Right lobe of liver (tissue), 6 donors: Measurements from ENCODE around the gene DYSF. TPM values are rescaled to one million over a fixed set of nuclear protein-coding genes. Genes with fewer than 3 reads are reported as not detected.

Source experiments
- ATAC-seq, 4 donors: fragments of 200-7000 bp; cut with Tn5 transposase; one replicate each; pipeline ENCODE4 v1.9.1; 2020; ENCODE audit warnings: mild to moderate bottlenecking in 4 of 4, moderate library complexity in 4 of 4
- DNase-seq, 3 donors: peaks; one replicate each; pipeline ENCODE4 v3.0.0-alpha.2; 2020
- H3K27ac ChIP-seq, 3 donors: fragments of 200-600 bp; one replicate each; pipeline ENCODE4 v1.8.0; 2022
- H3K27me3 ChIP-seq, 2 donors: fragments of 200-600 bp; one replicate each; pipeline ENCODE4 v1.8.0; 2022
- H3K36me3 ChIP-seq, 4 donors: fragments of 200-600 bp; sonication (generic) in 1 of 4; one replicate each; pipeline versions ENCODE4 v1.5.1 to v1.8.0; 2017 to 2022; ENCODE audit warnings: control low read depth in 1 of 4
- H3K4me1 ChIP-seq, 4 donors: fragments of 200-600 bp; sonication (generic) in 1 of 4; one replicate each; pipeline versions ENCODE4 v1.5.1 to v1.8.0; 2017 to 2022; ENCODE audit warnings: control low read depth in 1 of 4
- H3K4me3 ChIP-seq, 3 donors: fragments of 200-600 bp; one replicate each; pipeline ENCODE4 v1.8.0; 2022
- H3K9me3 ChIP-seq, 4 donors: fragments of 200-600 bp; sonication (generic) in 1 of 4; one replicate each; pipeline versions ENCODE4 v1.5.1 to v1.8.0; 2017 to 2022; ENCODE audit warnings: control low read depth in 1 of 4
- CTCF ChIP-seq, 4 donors: fragments of 200-600 bp in 3 of 4; fragments of 450-650 bp in 1 of 4; IDR thresholded peaks; one replicate each; pipeline versions ENCODE4 v1.5.1 to v1.8.0; 2016 to 2022; ENCODE audit warnings: antibody characterized with exemption in 4 of 4, mild to moderate bottlenecking in 2 of 4
- POLR2A ChIP-seq: fragments of 450-650 bp; IDR thresholded peaks from one replicate; pipeline ENCODE4 v1.6.1; 2017; ENCODE audit warnings: antibody characterized with exemption, mild to moderate bottlenecking
- WGBS: methylation state at CpG from one replicate; pipeline ENCODE4 v1.1.6; 2018; ENCODE audit warnings: low coverage, low lambda C conversion rate; ENCODE audit not compliant: insufficient coverage; ENCODE audit errors: missing lambda C conversion rate; 5-methylcytosine and 5-hydroxymethylcytosine counted together
- intact Hi-C, 2 donors: fragments of 100-400 bp; cut with DNase I; formaldehyde crosslinking; loops; one replicate each; pipeline versions ENCODE4 v1.11.2 to v1.14.1; 2022
- total RNA-seq, 6 experiments: library from RNA; depleted of rRNA in 2 of 6; stranded (reverse); fragments of >200 nt in 2 of 6; fragmentation: NEBNext Ultra II Directional in 3 of 6; extraction: Animal tissue kit (Norgen Biotek cat#: 25700) in 3 of 6; gene quantifications; one replicate each; pipeline versions ENCODE4 v1.1.0 to v1.2.4, GENCODE V29; 2016 to 2023
- donor health status: DM: no; HTN: yes; CAD: no.
- donor health status: DM: no; HTN: no; CAD: no.
- donor health status: DM: no; HTN: no; CAD: no.
- donor health status: DM: no; HTN: yes; CAD: no.
- donor health status: DM: no; HTN: yes; CAD: no.

DYSF gene
- total RNA-seq, 6 experiments from 2014 or later, result 21.8 to 55.0 (median 32.9) TPM

GRCh38 chr2:71505770-71506140, 52.4 kb downstream of the DYSF start:
- Histone ChIP-seq H3K4me1 (no peaks in the 10 kb centered on the region), H3K9me3 (no peaks in the 10 kb centered on the region), H3K36me3 (no peaks in the 10 kb centered on the region), H3K27ac (no peak overlapping the region), H3K27me3 (no peaks in the 10 kb centered on the region), H3K4me3 (no peak overlapping the region)
- intact Hi-C loops, result no loop called here
- no peak for DNase-seq
- 81% methylated on average over 2 of the region's 8 CpGs for WGBS
- TF ChIP-seq CTCF (IDR thresholded peaks at IDR 0.05) (no peak), POLR2A (no peak)
- no peak for ATAC-seq

- no peaks in the 10 kb centered on the region for H3K9me3 ChIP-seq
- no peaks in the 10 kb centered on the region for H3K36me3 ChIP-seq
- no peak for DNase-seq
- no peak overlapping the region for H3K4me3 ChIP-seq
- no peak overlapping the region for H3K27ac ChIP-seq
- intact Hi-C loops, result no loop called here
- ATAC-seq, result no peak
- H3K27me3 ChIP-seq, result no peaks in the 10 kb centered on the region
- H3K4me1 ChIP-seq, result no peaks in the 10 kb centered on the region
- WGBS, result 100% methylated on average over 1 of the region's 20 CpGs
- TF ChIP-seq POLR2A (no peak), CTCF (IDR thresholded peaks at IDR 0.05) (no peak)
Observed at GRCh38 chr2:71506222-71507153, 53.1 kb downstream of the DYSF start.

GRCh38 chr2:71507476-71507875, 54.1 kb downstream of the DYSF start:
- TF ChIP-seq CTCF (IDR thresholded peaks at IDR 0.05) (no peak), POLR2A (no peak)
- Histone ChIP-seq H3K9me3 (no peaks in the 10 kb centered on the region), H3K27ac (no peak overlapping the region), H3K27me3 (no peaks in the 10 kb centered on the region), H3K36me3 (no peaks in the 10 kb centered on the region), H3K4me1 (no peaks in the 10 kb centered on the region), H3K4me3 (no peak overlapping the region)
- intact Hi-C loops, result no loop called here
- DNase-seq (no peak), ATAC-seq (no peak)
- WGBS, result 71% methylated on average over 6 of the region's 8 CpGs

GRCh38 chr2:71510196-71510807, 56.9 kb downstream of the DYSF start:
- WGBS, result 26% methylated on average over 6 of the region's 6 CpGs
- peak; percentile 73 to 88 (median 85) for ATAC-seq
- H3K4me3 ChIP-seq, result no peak overlapping the region
- DNase-seq, result peak; percentile 67 to 73 (median 72)
- H3K4me1 ChIP-seq, result no peaks in the 10 kb centered on the region
- H3K27me3 ChIP-seq, result no peaks in the 10 kb centered on the region
- H3K9me3 ChIP-seq, result no peaks in the 10 kb centered on the region
- H3K27ac ChIP-seq, result no peak overlapping the region
- TF ChIP-seq CTCF (IDR thresholded peaks at IDR 0.05) (peak; percentile 87 to 93 (median 90)), POLR2A (no peak)
- intact Hi-C loops, result loop anchor here in 1 of 2 donors (10.0 kb wide), 1 partner anchor 206 kb away; no protein-coding TSS in a partner anchor
- H3K36me3 ChIP-seq, result no peaks in the 10 kb centered on the region
